Skeletal muscle satellite cell (primary cell): ENCODE data around the gene PPP1R7.

Experiments used
- H3K27me3 ChIP-seq: 2 replicates; pipeline ENCODE4 v1.7.0; 2013; ENCODE audit warnings: low read length; ENCODE audit not compliant: control insufficient read depth, insufficient read depth
- H3K36me3 ChIP-seq: 2 replicates; pipeline ENCODE4 v1.7.0; 2013; ENCODE audit warnings: mild to moderate bottlenecking, control low read depth, low read length; ENCODE audit not compliant: insufficient read depth
- H3K4me1 ChIP-seq: 2 replicates; pipeline ENCODE4 v1.7.0; 2013; ENCODE audit warnings: low read length; ENCODE audit not compliant: control insufficient read depth, insufficient read depth
- H3K4me2 ChIP-seq: 2 replicates; pipeline ENCODE4 v1.7.0; 2013; ENCODE audit warnings: mild to moderate bottlenecking, low read length
- H3K4me3 ChIP-seq: 2 replicates; pipeline ENCODE4 v1.7.0; 2013; ENCODE audit warnings: low read length
- H3K9ac ChIP-seq: 2 replicates; pipeline ENCODE4 v1.7.0; 2013; ENCODE audit warnings: mild to moderate bottlenecking, low read depth, low read length, moderate library complexity
- H3K9me3 ChIP-seq: replicated peaks from 2 replicates; pipeline ENCODE4 v1.7.0; 2013; ENCODE audit warnings: mild to moderate bottlenecking, control low read depth, low read length

Gene PPP1R7

DNA sequence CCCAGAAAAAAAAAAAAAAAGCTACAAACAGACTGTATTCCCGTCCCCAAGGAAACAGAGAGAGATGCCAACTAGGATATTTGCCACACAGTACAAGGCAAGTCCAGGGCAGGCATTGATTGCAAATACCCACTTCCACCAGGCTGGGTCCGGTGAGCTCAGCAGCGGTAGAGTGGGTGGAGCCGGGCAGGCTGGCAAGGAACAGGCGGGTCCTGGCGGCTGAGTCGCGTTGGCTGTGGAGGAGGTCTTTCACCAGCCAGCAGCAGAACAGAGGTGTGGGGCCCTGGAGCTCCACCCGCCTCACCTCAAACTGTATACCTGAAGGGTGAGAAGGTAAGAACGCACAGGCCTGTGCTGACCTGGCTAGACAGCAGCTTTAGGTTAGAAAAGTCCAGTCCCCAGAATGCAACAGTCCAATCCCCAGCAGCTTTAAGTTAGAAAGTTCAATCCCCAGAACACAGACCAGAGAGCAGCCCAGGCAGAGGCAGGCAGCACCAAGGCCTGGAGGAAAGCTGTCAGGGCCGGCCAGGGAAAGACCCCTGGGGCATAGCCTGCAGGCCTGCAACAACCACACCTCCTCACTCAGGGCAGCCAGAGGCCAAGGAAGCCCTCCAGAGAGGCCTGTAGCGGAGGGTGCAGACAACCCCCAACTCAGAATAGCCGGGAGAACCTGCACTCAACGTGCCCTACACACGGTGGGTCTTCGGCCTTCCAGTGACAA lies 26.3 kb upstream of the PPP1R7 start:
- H3K4me1 ChIP-seq: no peaks in the 10 kb centered on the region
- H3K9ac ChIP-seq: no peak overlapping the region
- H3K4me3 ChIP-seq: no peak overlapping the region
- no peaks in the 10 kb centered on the region for H3K9me3 ChIP-seq
- H3K36me3 ChIP-seq: peaks cover 4% of the 10 kb centered on the region
- H3K27me3 ChIP-seq: no peaks in the 10 kb centered on the region
- no peak overlapping the region for H3K4me2 ChIP-seq

DNA sequence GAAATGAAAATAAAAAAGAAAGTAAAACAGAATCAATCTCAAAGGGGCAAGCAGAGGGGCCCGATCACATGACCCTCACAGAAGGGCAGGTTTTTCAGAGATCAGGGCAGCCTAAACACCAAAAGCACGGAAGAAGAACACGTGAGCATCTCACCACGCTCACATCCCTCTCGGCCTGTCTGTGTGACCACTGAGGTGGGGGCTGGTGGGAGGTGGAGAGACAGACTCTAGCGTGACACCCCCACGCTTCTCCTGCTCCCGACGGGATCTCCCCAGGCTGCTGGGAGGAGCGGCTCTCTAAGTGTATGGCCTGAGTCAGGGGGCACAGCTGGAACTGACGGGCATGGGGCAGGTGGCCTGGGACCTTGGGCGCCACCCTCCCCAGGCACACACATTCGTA lies 24.6 kb upstream of the PPP1R7 start:
- Histone ChIP-seq H3K4me3 (no peak overlapping the region), H3K4me1 (no peaks in the 10 kb centered on the region), H3K27me3 (no peaks in the 10 kb centered on the region), H3K4me2 (no peak overlapping the region), H3K9me3 (no peaks in the 10 kb centered on the region), H3K9ac (no peak overlapping the region), H3K36me3 (peaks cover 4% of the 10 kb centered on the region)

DNA sequence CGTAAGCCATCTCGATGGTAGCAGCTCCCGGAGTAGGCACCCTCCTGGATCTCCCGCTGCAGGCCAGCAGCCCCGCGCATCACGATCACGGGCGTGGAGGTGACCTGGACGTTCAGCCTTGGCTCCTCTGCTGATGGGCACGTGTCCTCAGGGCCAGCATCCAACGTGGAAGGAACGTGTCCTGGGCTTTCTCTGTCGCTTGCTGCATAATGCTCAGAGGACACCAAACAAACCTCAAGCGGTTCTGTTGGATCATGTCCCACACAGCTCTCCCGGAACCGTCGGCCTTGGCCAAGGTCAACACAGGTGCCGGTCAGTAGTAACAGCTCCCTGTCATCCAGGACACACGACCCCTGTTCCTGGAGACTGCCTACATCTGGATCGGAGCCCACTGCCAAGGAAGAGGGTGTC lies 24.1 kb upstream of the PPP1R7 start:
- Histone ChIP-seq H3K4me1 (no peaks in the 10 kb centered on the region), H3K4me3 (no peak overlapping the region), H3K4me2 (no peak overlapping the region), H3K9ac (no peak overlapping the region), H3K27me3 (no peaks in the 10 kb centered on the region), H3K36me3 (peaks cover 4% of the 10 kb centered on the region), H3K9me3 (no peaks in the 10 kb centered on the region)

DNA sequence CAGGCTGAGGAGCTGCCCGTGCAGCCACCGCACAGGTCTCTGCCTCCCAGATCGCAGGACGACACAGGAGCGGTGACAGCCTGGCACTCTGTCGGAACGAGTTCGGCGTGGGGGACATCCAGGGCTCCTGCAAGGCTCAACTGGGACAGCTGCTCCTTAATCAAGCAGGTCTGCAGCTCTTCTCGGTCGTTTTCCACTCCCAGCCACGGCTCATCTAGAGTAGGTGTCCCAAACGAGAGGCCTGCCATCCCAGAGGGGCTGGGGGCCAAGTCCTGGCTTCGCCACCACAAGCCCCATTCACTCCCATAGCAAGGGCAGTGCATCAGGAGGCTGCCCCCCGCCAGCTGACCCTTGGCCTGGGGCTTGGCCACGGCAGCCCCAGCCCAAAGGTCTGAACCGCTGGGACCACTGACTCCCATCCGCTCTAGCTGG lies 23.5 kb upstream of the PPP1R7 start:
- Histone ChIP-seq H3K9me3 (no peaks in the 10 kb centered on the region), H3K4me3 (no peak overlapping the region), H3K27me3 (no peaks in the 10 kb centered on the region), H3K4me1 (no peaks in the 10 kb centered on the region), H3K4me2 (no peak overlapping the region), H3K9ac (no peak overlapping the region), H3K36me3 (peaks cover 4% of the 10 kb centered on the region)

DNA sequence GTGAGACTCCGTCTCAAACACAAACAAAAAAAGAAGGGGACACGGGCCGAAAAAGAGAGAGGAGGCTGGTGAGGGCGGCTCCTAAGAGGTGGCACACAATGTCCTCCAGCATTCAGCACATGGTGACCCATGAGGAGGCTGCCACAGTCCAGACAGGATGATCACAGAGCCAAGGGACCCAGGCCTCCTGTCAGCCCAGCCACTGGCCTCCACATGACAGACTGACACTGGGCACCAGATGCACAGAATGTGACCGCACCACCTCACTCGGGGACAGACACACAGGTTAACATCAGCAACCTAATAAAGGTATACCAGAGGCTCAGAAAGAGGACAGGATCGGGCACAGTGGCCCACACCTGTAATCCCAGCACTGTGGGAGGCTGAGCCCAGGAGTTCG lies 22.0 kb upstream of the PPP1R7 start:
- no peaks in the 10 kb centered on the region for H3K9me3 ChIP-seq
- no peak overlapping the region for H3K9ac ChIP-seq
- no peaks in the 10 kb centered on the region for H3K4me1 ChIP-seq
- no peaks in the 10 kb centered on the region for H3K27me3 ChIP-seq
- H3K4me3 ChIP-seq: no peak overlapping the region
- H3K36me3 ChIP-seq: peaks cover 4% of the 10 kb centered on the region
- no peak overlapping the region for H3K4me2 ChIP-seq

DNA sequence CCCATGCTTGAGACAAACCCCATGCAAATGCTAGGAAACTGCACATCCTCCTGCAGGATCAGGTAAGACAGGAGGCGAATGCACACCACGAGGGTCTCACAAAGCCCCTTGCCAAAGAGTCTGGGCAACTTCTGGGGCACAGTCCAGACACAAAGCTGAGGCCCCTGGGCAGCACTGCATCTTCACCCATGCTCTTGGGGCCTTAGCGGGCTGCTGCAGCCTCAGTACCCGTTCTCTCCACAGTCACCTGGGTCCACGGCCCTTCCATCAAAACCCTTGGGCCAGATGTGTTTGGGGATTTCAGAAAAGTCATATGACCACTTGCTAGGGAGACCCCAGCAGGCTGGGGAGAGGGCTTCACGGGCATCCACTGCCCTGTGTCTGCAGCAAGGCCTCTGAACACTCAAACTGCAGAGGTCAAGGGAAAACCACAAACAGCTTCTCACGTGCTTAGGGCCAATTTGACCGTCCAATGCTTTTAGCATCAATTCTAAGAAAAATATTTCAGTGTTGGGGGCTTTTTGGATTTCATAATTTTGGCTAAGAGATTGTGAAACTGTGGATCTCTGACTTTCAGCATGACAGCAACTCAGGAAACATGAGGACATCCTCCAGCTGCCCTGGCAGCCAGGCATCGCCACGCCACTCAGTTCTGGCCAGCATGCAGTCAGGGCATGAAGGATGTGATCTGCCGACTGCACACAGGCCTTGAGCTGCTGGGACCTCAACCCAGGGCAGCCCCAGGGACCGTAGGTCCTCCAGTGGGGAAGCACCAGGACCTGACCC lies 21.0 kb upstream of the PPP1R7 start:
- no peak overlapping the region for H3K4me3 ChIP-seq
- peaks cover 4% of the 10 kb centered on the region for H3K36me3 ChIP-seq
- no peak overlapping the region for H3K9ac ChIP-seq
- no peak overlapping the region for H3K4me2 ChIP-seq
- no peaks in the 10 kb centered on the region for H3K27me3 ChIP-seq
- H3K4me1 ChIP-seq: no peaks in the 10 kb centered on the region
- H3K9me3 ChIP-seq: no peaks in the 10 kb centered on the region

DNA sequence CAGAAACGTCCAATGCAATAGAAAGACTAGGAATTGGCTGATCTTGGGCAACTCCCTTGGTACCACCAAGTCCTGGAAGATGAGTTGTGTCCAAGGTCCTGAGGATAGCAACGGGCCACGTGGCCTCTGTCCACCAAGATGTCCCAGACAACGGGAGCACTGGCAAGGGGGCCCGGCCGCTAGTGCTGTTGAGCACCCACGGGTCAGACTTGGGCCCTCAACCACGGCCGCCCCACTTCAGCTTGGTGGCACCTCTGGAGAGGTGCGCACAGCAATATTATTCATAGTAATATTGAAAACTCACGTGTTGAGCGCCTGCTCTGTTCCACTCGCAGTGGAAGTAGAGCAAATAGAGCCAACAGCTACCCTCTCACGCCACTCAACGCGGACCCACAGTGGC lies 20.0 kb upstream of the PPP1R7 start:
- no peak overlapping the region for H3K9ac ChIP-seq
- H3K36me3 ChIP-seq: peaks cover 4% of the 10 kb centered on the region
- H3K4me1 ChIP-seq: no peaks in the 10 kb centered on the region
- H3K9me3 ChIP-seq: no peaks in the 10 kb centered on the region
- H3K4me2 ChIP-seq: no peak overlapping the region
- H3K27me3 ChIP-seq: no peaks in the 10 kb centered on the region
- no peak overlapping the region for H3K4me3 ChIP-seq

DNA sequence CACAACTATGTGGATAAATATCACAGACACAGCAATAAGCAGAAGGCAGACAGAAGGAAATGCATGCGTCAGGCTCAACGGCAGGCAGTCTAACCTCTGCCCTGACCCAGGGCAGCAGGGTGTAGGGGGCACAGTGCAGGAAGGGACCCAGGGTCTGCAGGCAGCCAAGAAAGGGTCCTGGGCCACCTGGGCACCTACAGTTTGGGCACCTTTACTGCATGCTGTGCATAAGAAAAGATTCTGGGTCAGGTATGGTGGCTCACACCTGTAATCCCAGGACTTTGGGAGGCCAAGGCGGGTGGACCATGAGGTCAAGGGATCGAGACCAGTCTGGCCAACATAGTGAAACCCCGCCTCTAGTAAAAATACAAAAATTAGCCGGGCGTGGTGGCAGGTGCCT lies 18.7 kb upstream of the PPP1R7 start:
- Histone ChIP-seq H3K4me1 (no peaks in the 10 kb centered on the region), H3K4me3 (no peak overlapping the region), H3K36me3 (no peaks in the 10 kb centered on the region), H3K27me3 (no peaks in the 10 kb centered on the region), H3K9ac (no peak overlapping the region), H3K4me2 (no peak overlapping the region), H3K9me3 (no peaks in the 10 kb centered on the region)

DNA sequence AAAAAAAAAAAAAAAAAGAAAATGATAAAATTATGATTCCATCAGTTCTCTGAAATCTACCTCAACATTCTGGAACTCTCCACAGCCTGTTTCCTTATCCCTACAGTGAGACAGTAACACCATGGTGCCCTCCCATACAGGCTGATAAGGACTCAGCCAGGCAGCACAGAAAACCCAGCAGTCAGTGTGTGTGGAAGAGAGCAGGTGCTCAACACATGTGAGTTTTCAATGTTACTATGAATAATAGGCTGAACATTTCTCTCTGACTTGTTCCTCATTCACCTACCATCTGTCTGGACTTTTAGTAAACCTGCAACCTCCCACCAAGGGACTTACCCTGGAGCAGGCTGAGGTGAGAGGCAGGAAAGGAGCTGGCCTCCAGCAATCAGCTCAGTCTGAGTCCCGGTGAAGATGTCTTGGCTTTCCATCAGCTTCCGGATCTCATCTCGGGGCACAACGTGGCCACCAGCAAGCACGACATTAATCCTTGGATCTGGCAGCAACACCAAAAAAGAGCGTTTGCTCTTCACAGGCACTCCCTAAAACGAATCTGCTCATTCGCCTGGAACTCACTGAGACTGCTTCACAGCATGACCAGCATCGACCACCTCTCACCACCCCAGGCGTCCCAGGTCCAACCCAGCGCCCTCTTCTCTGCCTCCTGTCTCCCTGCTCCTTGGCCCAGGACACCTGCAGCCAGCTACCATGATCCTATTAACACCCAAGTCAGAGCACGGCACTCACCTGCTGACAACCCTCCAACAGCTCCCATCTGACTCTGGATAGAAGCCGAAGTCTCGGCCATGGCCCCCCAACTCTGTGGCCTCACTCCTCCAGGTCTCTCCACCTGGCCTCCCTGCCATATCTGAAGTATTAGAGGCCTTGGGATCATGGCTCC lies 17.5 kb upstream of the PPP1R7 start:
- no peak overlapping the region for H3K9ac ChIP-seq
- H3K9me3 ChIP-seq: no peaks in the 10 kb centered on the region
- no peak overlapping the region for H3K4me3 ChIP-seq
- no peaks in the 10 kb centered on the region for H3K4me1 ChIP-seq
- H3K27me3 ChIP-seq: no peaks in the 10 kb centered on the region
- no peak overlapping the region for H3K4me2 ChIP-seq
- no peaks in the 10 kb centered on the region for H3K36me3 ChIP-seq

DNA sequence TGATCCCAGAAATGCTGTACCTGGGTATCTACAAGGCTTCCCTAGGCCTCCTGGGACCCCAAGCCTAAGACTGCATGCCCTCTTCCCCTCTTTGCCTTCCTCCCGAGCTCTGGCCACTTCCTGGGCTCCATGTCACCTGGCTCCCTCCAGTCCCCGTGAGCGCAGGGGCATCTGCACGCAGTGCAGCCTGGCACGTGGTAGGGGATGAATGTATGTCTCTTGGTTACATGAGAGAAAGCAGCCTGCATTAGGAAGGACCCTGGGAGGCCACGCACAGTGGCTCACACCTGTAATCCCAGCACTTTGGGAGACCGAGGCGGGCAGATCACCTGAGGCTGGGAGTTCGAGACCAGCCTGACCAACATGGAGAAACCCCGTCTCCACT lies 16.8 kb upstream of the PPP1R7 start:
- H3K9ac ChIP-seq: no peak overlapping the region
- peaks cover 3% of the 10 kb centered on the region for H3K36me3 ChIP-seq
- H3K4me2 ChIP-seq: no peak overlapping the region

DNA sequence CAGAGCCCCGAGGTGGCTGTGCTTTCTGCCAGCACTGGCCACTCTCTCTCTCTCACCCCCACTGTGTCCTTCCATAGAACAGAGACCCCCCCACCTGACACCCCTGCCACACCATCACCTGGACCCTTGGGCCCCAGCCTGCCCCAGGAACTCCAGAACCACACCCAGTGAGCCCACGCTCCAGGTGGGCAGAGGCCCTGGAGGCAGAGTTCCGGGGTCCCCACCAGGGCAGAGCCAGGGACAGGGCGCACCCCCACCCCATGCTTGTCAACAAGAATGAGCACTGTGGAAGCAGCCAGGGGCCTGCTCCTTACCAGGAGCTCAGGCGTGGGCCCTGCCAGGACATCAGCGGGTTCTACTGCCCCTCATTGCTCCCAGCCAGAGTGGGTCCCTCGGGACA lies 15.6 kb upstream of the PPP1R7 start:
- no peak overlapping the region for H3K4me2 ChIP-seq
- H3K9ac ChIP-seq: no peak overlapping the region
- H3K27me3 ChIP-seq: no peaks in the 10 kb centered on the region
- H3K4me3 ChIP-seq: no peak overlapping the region
- H3K36me3 ChIP-seq: peaks cover 3% of the 10 kb centered on the region
- no peaks in the 10 kb centered on the region for H3K9me3 ChIP-seq
- no peaks in the 10 kb centered on the region for H3K4me1 ChIP-seq

More for the DNA sequence above, 16.8 kb upstream of the PPP1R7 start:
- no peaks in the 10 kb centered on the region for H3K9me3 ChIP-seq
- no peak overlapping the region for H3K4me3 ChIP-seq
- H3K27me3 ChIP-seq: no peaks in the 10 kb centered on the region
- no peaks in the 10 kb centered on the region for H3K4me1 ChIP-seq
